HG03060 (cell line): ENCODE results near the gene CARNS1.

ENCODE experiments used
- ATAC-seq: cut with Tn5 transposase; IDR thresholded peaks from one replicate; pipeline ENCODE4 v1.9.1; 2021; ENCODE audit warnings: low read depth, moderate number of reproducible peaks; ENCODE audit not compliant: unreplicated experiment

CARNS1 gene

DNA sequence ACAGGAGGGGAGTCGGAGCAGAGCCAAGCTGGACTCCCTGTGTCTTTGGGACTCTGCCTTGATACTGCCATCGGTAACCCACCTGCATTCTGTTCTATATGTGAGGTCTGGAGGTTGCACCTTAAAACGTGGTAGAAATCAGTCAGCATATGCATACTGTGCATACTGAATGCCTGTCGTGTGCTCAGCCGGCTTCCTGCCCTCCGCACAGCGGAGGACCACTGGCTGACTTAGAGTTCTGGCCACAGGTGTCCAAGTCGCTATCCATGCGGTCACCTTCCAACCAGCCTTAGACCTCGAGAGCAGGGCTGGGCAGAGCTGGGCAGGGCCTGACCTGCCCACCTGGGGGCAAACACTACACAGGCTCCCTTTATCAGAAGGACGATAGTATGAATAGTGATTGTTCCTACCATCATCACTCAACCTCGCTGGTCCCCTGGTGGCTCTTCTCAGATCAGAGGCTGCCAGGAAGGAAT is 7.8 kb upstream of the CARNS1 start:
- ATAC-seq, result no peak

DNA sequence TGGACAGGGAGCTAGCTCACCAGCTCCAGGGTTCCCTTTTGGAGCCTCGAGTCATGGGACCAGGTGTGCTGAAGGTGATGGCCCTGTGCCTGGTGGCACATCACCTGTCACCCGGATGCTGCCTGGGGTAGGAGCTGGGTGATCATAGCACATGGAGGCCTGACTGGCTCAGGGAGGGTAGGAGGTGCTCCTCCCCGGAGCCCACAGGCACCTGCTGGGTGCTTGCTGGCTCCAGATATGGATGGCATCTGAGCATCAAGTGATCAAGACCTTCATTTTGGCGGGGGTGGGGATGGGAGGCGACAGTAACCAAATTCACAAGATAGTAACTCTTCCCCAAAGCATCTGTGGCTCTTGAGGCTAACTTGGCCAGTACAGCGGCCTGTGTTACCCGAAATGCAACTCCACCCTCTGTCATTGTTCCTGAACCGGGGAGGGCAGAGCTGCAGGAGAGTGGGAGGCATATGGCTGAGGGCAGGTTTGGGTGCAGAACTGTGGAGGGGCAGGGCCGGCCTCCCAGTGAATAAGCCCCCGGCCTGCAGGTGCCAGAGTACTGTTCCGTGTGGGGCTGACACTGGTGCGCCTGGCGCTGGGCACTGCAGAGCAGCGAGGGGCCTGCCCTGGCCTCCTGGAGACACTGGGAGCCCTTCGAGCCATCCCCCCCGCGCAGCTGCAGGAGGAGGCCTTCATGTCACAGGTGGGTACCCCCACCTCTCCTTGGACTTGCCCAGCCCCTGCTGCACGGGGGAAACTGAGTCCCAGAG is 6.9 kb upstream of the CARNS1 start:
- ATAC-seq, result no peak

DNA sequence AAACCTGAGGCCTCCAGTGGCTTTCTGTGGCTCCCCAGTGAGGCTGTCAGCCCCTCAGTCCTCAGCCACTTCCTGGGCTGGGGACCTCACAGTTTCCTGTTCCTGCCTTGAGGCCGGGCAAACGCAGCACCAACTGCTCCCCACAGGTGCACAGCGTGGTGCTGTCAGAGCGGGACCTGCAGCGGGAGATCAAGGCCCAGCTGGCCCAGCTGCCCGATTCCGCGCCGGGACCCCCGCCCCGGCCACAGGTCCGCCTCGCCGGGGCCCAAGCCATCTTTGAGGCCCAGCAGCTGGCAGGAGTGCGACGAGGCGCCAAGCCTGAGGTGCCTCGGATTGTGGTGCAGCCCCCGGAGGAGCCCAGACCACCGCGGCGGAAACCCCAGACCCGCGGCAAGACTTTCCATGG is 6.2 kb upstream of the CARNS1 start:
- ATAC-seq, result no peak

DNA sequence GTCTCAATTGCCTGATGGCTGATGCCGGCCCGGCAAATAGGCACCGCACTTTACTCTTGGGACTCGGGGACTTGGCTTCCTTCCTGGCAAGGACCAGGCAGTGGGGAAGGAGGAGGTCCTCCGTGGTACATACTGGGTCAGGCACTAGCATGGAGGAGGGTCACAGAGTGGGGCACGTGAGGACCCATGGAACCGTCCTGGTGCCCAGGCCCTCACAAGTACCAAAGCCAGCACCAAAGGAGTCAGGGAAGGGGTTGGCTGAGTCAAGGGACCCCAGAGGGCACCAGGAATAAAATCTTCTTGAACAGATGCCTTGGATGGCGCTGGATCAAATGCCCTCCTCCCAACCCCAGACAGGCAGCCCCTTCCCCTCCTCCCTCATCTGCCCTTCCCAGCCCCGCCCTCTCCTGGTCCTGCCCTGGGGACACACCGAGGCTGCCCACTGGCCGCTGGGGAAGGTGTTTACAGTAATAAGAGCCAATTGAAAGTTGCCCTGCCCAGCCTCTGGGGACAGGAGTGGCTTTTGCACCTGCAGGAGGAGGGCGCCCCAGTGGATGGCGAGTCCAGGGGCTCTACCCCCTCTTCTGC is 5.6 kb upstream of the CARNS1 start:
- ATAC-seq, result no peak

DNA sequence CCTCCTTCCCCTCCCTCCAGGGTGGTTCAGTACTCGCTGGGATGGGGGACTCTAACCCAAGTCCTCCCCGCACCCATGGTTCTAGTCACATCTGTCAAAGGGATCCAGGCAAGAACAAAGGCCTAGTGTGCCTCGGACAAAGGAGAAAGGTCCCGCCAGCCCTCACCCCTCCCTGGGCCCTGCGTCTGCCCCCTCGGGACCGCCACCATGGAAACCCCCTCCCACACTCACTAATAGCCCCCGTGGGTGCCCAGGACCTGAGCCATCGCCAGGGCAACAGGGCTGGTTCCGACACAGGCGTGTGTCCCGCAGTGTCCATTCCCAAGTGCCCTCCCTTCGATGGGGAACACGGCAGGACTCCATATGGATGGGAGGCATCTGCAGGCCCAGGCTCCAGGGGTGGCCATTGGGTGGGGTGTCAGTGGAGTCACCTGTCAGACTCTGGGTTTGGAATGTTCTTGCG is 5.1 kb upstream of the CARNS1 start:
- ATAC-seq, result no peak

DNA sequence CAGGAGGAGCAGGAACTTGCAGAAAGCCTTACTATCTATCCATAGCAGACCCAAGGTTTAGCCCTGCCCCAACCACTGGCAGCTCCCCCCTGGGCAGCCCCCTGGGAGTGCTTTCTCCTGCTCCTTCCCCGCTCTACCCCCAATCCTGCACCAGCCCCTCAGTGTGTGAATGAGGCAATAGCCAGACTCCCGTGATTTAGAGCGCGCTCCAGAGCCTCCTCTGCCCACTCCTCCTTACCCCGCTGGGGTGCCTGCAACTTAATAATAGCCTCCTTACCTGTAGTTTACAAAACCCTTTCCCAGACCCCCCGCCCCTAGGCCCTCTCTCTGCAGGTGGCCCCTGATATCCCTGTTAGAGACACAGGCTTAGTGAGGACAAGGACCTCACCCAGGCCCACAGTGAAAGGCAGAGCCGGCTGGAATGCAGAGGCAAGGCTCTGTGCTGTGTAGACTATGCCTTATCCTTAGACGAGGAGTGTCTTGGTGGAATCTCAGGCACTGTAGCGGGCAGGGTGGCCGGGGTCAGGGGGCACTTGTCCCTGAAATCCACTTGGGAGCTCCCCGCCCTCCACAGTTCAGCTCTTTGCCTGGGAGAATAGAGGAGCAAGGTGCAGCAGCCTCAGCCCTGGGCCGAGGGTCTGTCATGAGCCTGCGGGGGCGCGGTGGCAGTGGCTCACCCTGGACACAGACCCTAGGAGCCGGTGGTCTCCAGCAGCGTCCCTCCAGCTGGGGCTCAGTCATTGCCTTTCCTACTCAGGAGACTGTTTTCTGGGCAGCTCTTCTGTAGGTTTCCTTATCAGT is 4.3 kb upstream of the CARNS1 start:
- no peak for ATAC-seq

DNA sequence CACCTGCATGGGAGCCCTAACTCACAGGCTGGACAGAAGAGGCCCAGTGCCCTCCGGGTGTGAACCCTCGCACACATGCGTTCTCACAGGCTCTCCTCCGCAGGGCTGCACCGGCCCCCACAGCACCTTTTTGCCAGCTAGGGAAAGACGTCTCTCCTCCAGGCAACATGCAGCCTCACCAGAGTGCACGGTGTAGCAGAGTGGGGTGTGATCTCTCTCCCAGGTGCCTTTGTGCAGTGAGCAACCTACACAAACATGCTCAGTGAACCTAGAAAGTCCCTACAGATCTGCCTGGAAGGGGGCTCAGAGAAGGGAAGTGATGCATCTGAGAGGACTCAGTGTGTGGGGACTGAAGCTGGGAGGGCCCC is 3.7 kb upstream of the CARNS1 start:
- no peak for ATAC-seq

DNA sequence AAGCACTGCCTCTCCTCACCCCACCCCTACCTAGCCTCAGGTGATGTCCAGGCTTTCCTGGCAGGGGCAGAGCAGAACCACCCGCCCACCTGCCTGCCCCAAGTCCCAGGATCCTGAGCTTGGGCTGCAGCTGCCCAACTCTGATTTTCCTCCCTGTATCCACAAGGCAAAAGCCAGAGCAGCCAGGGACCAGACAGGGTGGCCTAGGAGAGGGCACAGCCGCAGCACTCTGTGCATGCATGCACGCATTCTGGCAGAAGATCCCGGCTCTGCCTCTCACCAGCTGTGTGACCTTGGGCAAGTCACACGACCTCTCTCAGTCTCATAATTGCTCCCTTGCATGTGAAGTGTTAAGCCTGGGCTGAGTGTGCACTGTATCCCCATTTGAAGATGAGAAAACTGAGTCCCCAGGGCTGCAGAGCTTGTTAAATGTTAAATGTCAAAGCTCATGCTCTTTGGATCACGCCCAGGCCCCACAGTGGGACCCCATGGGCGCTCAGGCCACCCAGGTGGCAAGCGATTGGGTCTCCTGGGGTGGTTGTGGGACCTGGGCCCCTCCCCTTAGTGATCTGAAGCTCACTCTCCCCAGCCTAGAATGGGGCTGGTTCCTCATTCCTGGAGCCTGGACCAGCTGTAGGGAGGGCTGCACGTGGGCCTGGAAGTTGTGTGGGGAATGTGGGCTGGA is 2.8 kb upstream of the CARNS1 start:
- ATAC-seq, result no peak

DNA sequence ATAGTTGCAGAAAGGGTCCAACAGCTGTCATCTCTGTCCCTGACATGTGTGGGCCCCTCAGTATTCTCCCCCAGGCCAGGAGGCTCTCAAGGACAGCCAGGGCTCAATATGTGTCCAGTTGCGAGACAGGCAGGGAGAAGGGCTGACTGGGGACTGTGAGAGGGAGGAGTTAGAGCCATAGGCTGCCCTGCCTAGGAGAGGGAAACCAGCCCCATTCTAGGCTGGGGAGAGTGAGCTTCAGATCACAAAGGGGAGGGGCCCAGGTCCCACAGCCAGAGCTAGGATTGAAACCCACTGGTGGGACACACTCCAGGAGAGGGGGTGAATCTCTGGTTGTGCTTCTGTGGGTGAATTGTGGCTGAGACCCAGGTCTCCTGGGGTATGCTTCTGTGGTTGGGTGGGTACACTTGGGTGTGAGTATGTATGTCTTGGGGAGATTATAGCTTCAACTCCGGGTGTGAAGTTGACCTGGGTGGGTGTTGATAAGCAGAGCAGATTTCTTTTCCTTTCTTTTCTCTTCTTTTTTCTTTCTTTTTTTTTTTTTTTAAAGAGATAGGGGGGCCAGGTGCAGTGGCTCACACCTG is 2.1 kb upstream of the CARNS1 start:
- no peak for ATAC-seq

DNA sequence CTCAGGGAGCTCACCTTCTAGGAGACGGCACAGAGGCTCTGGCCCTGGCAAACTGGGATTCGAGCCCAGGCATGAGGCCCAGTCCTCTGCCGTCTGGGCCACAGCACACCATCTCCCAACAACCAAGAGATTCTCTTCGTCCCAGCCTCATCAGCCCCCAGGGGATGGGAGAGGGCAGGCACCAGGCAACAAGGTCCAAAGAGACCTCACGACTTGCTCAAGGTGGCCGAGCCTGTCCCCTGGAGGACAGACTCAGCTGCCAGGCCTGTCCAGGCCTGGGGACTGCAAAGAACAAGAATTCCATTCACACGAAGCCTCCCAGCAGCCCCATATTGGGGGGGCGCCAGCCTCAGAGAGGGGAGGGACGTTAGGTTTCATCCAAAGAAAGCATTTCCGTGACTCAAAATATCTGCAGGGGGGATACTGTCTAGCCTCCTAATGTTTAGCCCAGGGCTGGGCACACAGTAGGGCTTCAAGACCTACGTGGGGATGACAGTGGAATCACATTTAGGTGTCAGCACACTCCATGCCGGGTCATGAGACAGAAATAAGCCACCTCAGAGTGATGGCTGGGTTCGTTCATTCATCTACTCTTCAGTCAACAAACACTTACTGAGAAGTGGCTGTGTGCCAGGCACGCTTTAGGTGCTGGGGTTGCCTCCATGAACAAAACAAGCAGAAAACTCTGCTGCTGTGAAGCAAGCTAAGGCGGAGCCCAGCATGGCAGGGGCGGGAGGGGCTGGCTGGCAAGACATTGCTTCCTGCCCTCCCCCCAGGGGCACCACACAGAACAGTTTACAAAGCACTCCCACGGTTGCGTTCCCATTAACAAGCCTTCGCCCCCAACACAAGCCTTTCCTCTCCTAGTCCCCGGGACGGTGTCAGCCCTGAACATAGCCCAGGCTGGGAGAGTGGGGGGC is 1.2 kb downstream of the CARNS1 start:
- ATAC-seq, result no peak

DNA sequence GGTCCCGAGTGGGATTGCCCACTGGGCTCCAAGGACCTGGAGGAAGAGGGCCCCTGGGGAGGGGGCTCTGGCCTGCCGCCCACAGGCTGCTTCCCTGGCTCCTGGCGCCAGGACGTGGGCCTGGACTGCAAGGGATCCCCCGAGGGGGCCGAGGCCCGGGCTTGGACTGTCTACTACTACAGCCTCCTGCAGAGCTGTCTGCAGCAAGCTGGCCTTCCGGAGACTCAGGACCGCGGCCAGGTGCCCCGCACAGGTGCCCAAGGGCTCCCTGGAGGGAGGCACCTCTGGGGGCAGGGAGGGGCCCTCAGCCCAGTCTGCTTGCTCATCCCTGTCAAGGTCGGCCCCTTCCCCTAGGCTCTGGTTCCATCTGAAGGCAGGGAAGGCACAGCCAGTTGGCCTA is 1.9 kb downstream of the CARNS1 start:
- no peak for ATAC-seq

DNA sequence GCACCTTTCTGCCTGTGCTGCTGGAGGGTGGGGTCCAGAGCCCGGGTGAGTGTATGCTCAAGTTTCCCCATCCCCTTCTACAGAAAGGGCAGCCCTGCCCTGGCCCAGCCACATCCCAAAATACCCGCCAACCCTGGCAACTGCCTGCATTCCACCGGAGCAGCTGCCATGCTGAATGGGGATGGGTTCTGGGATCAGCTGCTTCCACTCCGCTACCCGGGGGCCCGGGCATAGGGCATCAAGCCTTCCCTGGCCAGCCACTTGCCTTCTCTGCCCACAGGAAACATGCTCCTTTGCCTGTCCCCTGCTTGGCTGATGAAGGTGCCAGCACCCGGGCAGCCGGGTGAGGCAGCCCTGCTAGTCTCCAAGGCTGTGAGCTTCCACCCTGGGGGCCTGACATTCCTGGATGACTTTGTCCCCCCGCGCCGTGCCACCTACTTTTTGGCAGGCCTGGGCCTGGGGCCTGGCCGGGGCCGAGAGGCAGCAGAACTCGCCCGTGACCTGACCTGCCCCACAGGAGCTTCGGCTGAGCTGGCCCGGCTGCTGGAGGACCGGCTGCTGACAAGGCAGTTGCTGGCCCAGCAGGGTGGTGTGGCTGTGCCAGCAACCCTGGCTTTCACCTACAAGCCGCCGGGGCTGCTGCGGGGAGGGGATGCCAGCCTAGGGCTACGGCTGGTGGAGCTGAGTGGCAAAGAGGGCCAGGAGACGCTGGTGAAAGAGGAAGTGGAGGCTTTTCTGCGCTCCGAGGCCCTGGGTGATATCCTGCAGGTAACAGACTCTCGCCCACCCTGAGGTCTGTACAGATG is 3.2 kb downstream of the CARNS1 start:
- ATAC-seq, result no peak

DNA sequence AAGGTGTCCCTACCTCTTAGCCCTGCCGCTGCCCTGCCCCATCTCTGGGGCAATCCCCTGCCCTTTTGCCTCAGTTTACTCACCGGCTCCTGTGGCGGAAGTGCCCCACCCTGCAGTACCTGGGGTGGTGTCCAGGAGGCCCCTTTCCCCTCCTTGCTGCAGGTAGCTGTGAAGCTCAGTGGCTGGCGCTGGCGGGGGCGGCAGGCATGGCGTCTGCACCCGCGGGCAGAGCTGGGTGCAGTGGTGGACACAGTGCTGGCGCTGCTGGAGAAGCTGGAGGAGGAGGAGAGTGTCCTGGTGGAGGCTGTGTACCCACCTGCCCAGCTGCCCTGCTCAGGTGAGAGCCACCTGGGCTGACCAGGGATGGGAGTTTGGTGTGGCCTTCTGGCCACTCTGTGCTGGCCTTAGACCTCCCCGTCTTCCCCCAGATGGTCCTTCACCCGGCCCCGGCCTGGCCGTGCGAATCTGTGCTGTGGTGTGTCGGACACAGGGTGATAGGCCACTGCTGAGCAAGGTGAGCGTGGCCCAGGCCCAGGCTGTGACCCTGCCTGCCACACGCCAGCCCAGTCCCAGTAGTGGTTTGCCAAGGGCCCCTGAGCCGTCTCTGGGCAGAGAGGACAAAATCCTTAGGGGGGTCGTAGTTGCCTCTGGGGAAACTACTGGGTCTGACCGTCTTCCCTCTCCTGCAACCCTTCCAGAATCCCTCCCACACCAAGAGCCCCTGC is 4.0 kb downstream of the CARNS1 start:
- ATAC-seq, result no peak

DNA sequence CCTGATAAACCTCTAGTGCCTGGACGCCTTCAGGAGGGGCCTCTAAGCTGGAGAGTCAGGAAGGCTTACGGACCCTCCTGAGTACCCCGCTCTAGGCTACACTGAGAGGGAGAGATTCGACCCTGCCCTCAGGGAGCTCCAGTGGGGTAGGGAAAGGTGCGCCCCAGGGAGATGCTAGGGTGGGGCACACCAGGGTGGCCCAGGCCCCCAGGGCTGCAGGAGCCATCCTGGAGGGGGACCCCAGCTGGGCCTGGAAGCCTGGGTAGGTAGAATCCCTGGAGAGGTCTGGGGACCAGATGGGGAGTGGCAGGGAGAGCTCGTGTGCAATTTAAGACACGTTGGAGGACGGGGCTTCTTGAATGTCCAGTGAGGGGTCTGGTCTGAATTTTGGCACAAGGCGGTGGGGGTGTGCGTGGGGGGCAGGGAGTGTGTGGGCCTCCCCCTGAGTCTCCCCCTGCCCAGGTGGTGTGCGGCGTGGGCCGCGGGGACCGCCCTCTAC is 4.7 kb downstream of the CARNS1 start:
- no peak for ATAC-seq

DNA sequence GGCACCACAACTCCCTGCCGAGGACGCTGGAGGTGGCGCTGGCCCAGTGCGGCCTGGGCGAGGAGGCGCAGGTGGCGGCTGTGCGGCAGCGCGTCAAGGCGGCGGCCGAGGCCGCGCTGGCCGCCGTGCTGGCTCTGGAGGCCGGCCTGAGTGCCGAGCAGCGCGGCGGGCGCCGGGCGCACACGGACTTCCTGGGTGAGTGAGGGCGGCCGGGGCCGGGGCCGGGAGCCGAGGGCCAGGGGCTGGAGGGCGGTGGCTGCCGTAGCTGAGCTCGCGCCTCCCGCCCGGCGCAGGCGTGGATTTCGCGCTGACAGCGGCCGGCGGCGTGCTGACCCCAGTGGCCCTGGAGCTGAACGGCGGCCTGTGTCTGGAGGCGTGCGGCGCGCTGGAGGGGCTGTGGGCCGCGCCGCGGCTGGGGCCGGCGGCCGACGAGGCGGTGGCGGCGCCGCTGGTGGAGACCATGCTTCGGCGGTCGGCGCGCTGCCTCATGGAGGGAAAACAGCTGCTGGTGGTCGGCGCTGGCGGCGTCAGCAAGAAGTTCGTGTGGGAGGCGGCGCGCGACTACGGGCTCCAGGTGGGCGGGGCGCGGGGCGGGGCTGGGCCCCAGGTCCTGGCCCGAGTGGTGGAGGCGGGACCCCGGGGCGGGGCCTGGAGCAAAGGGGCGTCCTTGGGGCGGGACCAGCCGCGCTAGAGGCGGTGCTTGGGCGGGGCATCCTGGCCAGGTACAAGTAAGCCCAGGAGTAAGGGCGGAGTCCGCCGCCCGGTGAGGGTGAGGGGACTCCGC is 5.4 kb downstream of the CARNS1 start:
- ATAC-seq, result no peak

DNA sequence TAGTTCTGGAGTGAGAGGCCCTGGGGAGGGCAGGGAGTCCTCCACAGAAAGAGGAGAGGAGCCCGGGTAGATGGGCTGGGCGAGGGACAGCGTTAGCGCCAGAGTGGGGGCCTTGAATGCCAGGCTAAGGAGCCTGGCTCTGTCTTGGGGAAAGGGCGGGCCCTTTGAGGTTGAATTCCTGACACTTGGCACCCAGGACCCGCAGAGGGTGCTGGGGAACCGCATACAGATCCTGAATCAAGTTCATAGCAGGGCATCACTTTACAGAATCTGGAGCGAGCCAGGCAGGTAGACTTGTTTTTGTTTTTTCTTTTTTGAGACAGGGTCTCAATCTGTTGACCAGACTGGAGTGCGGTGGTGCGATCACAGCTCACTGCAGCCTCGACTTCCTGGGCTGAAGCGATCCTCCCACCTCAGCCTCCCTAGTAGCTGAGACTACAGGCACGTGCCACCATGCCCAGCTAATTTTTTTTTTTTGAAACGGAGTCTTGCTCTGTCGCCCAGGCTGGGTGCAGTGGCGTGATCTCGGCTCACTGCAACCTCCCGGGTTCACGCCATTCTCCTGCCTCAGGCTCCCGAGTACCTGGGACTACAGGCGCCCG is 6.1 kb downstream of the CARNS1 start:
- no peak for ATAC-seq

DNA sequence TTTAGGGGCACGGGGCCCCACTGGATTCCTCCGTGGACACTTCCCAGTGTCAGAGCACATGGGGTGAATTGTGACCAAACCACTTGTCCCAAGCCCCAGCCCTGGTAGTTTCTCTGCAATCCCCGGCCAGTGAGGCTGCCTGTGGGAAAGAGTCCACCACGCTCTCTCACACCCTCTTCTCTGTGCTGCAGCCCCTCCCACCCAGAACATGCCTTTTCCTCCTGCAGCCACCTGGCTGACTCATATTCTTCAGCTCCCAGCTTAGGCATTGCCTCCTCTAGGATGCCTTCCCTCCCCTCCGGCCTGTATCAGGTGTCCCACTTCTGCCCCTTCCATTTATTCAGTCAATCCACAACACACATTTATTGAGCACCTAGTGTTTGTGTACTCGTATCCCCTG is 7.4 kb downstream of the CARNS1 start:
- ATAC-seq, result no peak
